ENCODE results near the gene EEPD1. TPM values are rescaled to one million over a fixed set of nuclear protein-coding genes. Genes with fewer than 3 reads are reported as not detected.

EEPD1 gene
- total and polyA plus RNA-seq, 2 donors = 9.7 to 18.4 TPM

- Histone ChIP-seq H3K4me1 (ENCODE audit: insufficient read depth) (peaks cover 5% of the 10 kb centered on the region), H3K27ac (ENCODE audit: low read depth) (no peak overlapping the region)
- 27% methylated on average over 12 of the region's 12 CpGs for WGBS
These were observed 2.8 kb downstream of the EEPD1 start for GRCh38 chr7:36155811-36156361.

GRCh38 chr7:36157527-36158320 is 4.7 kb downstream of the EEPD1 start:
- H3K4me3 ChIP-seq (ENCODE audit: low read depth, low read length) = no peak overlapping the region
- no peak for DNase-seq (ENCODE audit: extremely low spot score)
- H3K4me1 ChIP-seq (ENCODE audit: insufficient read depth) = peaks cover 5% of the 10 kb centered on the region
- no peaks in the 10 kb centered on the region for H3K36me3 ChIP-seq (ENCODE audit: insufficient read depth)
- WGBS = 88% methylated on average over 9 of the region's 9 CpGs
- H3K27ac ChIP-seq (ENCODE audit: low read depth) = no peak overlapping the region

More at GRCh38 chr7:36155811-36156361, 2.8 kb downstream of the EEPD1 start:
- DNase-seq (ENCODE audit: extremely low spot score) = no peak
- Histone ChIP-seq H3K36me3 (ENCODE audit: insufficient read depth) (no peaks in the 10 kb centered on the region), H3K4me3 (ENCODE audit: low read depth, low read length) (peak overlapping the region; percentile 27)

GRCh38 chr7:36158321-36158605 is 5.2 kb downstream of the EEPD1 start:
- 82% methylated on average over 2 of the region's 2 CpGs for WGBS
- Histone ChIP-seq H3K36me3 (ENCODE audit: insufficient read depth) (no peaks in the 10 kb centered on the region), H3K27ac (ENCODE audit: low read depth) (no peak overlapping the region), H3K4me3 (ENCODE audit: low read depth, low read length) (no peak overlapping the region), H3K4me1 (ENCODE audit: insufficient read depth) (peaks cover 5% of the 10 kb centered on the region)
- no peak for DNase-seq (ENCODE audit: extremely low spot score)

- 69% methylated on average over 3 of the region's 3 CpGs for WGBS
- Histone ChIP-seq H3K4me1 (ENCODE audit: insufficient read depth) (peaks cover 5% of the 10 kb centered on the region), H3K27ac (ENCODE audit: low read depth) (no peak overlapping the region), H3K36me3 (ENCODE audit: insufficient read depth) (no peaks in the 10 kb centered on the region), H3K4me3 (ENCODE audit: low read depth, low read length) (no peak overlapping the region)
- DNase-seq (ENCODE audit: extremely low spot score) = no peak
These were observed 6.6 kb downstream of the EEPD1 start for GRCh38 chr7:36159618-36160017.

- Histone ChIP-seq H3K4me1 (ENCODE audit: insufficient read depth) (peaks cover 5% of the 10 kb centered on the region), H3K27ac (ENCODE audit: low read depth) (no peak overlapping the region), H3K4me3 (ENCODE audit: low read depth, low read length) (no peak overlapping the region), H3K36me3 (ENCODE audit: insufficient read depth) (no peaks in the 10 kb centered on the region)
- no peak for DNase-seq (ENCODE audit: extremely low spot score)
- 67% methylated on average over 5 of the region's 5 CpGs for WGBS
These were observed 7.3 kb downstream of the EEPD1 start for GRCh38 chr7:36160313-36160712.

GRCh38 chr7:36161996-36162395 is 8.9 kb downstream of the EEPD1 start:
- WGBS = 90% methylated on average over 1 of the region's 1 CpG
- H3K4me3 ChIP-seq (ENCODE audit: low read depth, low read length) = no peak overlapping the region
- peaks cover 2% of the 10 kb centered on the region for H3K4me1 ChIP-seq (ENCODE audit: insufficient read depth)
- DNase-seq (ENCODE audit: extremely low spot score) = no peak
- H3K27ac ChIP-seq (ENCODE audit: low read depth) = no peak overlapping the region
- no peaks in the 10 kb centered on the region for H3K36me3 ChIP-seq (ENCODE audit: insufficient read depth)

GRCh38 chr7:36165059-36165458 is 12.0 kb downstream of the EEPD1 start:
- Histone ChIP-seq H3K4me1 (ENCODE audit: insufficient read depth) (no peaks in the 10 kb centered on the region), H3K4me3 (ENCODE audit: low read depth, low read length) (no peak overlapping the region), H3K36me3 (ENCODE audit: insufficient read depth) (no peaks in the 10 kb centered on the region), H3K27ac (ENCODE audit: low read depth) (no peak overlapping the region)
- no peak for DNase-seq (ENCODE audit: extremely low spot score)
- 48% methylated on average over 2 of the region's 2 CpGs for WGBS

- DNase-seq (ENCODE audit: extremely low spot score) = no peak
- 79% methylated on average over 4 of the region's 4 CpGs for WGBS
- H3K4me1 ChIP-seq (ENCODE audit: insufficient read depth) = no peaks in the 10 kb centered on the region
- H3K27ac ChIP-seq (ENCODE audit: low read depth) = no peak overlapping the region
- no peak overlapping the region for H3K4me3 ChIP-seq (ENCODE audit: low read depth, low read length)
- no peaks in the 10 kb centered on the region for H3K36me3 ChIP-seq (ENCODE audit: insufficient read depth)
These were observed 12.7 kb downstream of the EEPD1 start for GRCh38 chr7:36165802-36166201.

- H3K36me3 ChIP-seq (ENCODE audit: insufficient read depth) = no peaks in the 10 kb centered on the region
- H3K4me1 ChIP-seq (ENCODE audit: insufficient read depth) = no peaks in the 10 kb centered on the region
- no peak for DNase-seq (ENCODE audit: extremely low spot score)
- no peak overlapping the region for H3K27ac ChIP-seq (ENCODE audit: low read depth)
- WGBS = 97% methylated on average over 12 of the region's 12 CpGs
- H3K4me3 ChIP-seq (ENCODE audit: low read depth, low read length) = no peak overlapping the region
These were observed 14.5 kb downstream of the EEPD1 start for GRCh38 chr7:36167403-36168050.

GRCh38 chr7:36171503-36171902 is 18.4 kb downstream of the EEPD1 start:
- no peak overlapping the region for H3K4me3 ChIP-seq (ENCODE audit: low read depth, low read length)
- WGBS = 36% methylated on average over 2 of the region's 2 CpGs
- H3K36me3 ChIP-seq (ENCODE audit: insufficient read depth) = no peaks in the 10 kb centered on the region
- no peaks in the 10 kb centered on the region for H3K4me1 ChIP-seq (ENCODE audit: insufficient read depth)
- no peak for DNase-seq (ENCODE audit: extremely low spot score)
- no peak overlapping the region for H3K27ac ChIP-seq (ENCODE audit: low read depth)

- DNase-seq (ENCODE audit: extremely low spot score) = no peak
- H3K4me1 ChIP-seq (ENCODE audit: insufficient read depth) = no peaks in the 10 kb centered on the region
- no peak overlapping the region for H3K27ac ChIP-seq (ENCODE audit: low read depth)
- WGBS = 70% methylated on average over 8 of the region's 8 CpGs
- H3K4me3 ChIP-seq (ENCODE audit: low read depth, low read length) = no peak overlapping the region
- H3K36me3 ChIP-seq (ENCODE audit: insufficient read depth) = no peaks in the 10 kb centered on the region
These were observed 22.8 kb downstream of the EEPD1 start for GRCh38 chr7:36175886-36176285.

- Histone ChIP-seq H3K36me3 (ENCODE audit: insufficient read depth) (no peaks in the 10 kb centered on the region), H3K27ac (ENCODE audit: low read depth) (no peak overlapping the region), H3K4me3 (ENCODE audit: low read depth, low read length) (no peak overlapping the region), H3K4me1 (ENCODE audit: insufficient read depth) (no peaks in the 10 kb centered on the region)
- 50% methylated on average over 4 of the region's 4 CpGs for WGBS
- no peak for DNase-seq (ENCODE audit: extremely low spot score)
These were observed 23.6 kb downstream of the EEPD1 start for GRCh38 chr7:36176697-36177096.

- Histone ChIP-seq H3K4me3 (ENCODE audit: low read depth, low read length) (no peak overlapping the region), H3K4me1 (ENCODE audit: insufficient read depth) (no peaks in the 10 kb centered on the region), H3K36me3 (ENCODE audit: insufficient read depth) (no peaks in the 10 kb centered on the region), H3K27ac (ENCODE audit: low read depth) (no peak overlapping the region)
- WGBS = 96% methylated on average over 5 of the region's 5 CpGs
- DNase-seq (ENCODE audit: extremely low spot score) = no peak
These were observed 27.1 kb downstream of the EEPD1 start for GRCh38 chr7:36180121-36180520.

GRCh38 chr7:36181668-36182067 is 28.6 kb downstream of the EEPD1 start:
- WGBS = 82% methylated on average over 4 of the region's 4 CpGs
- H3K4me1 ChIP-seq (ENCODE audit: insufficient read depth) = no peaks in the 10 kb centered on the region
- no peak overlapping the region for H3K4me3 ChIP-seq (ENCODE audit: low read depth, low read length)
- H3K36me3 ChIP-seq (ENCODE audit: insufficient read depth) = no peaks in the 10 kb centered on the region
- no peak overlapping the region for H3K27ac ChIP-seq (ENCODE audit: low read depth)
- no peak for DNase-seq (ENCODE audit: extremely low spot score)

Measured in urinary bladder (tissue), 4 donors.